IMR-90 (cell line): Measurements from ENCODE around the gene SASH1. TPM values are rescaled to one million over a fixed set of nuclear protein-coding genes. Genes with fewer than 3 reads are reported as not detected.
A peak's percentile ranks its signal among the peaks of the same experiment; 100 is the strongest.

Experiments used
- ATAC-seq: fragments of 200-7000 bp; cut with Tn5 transposase; 2 replicates; pipeline ENCODE4 v1.9.1; 2020; ENCODE audit warnings: low read depth, mild to moderate bottlenecking, moderate library complexity
- BruUV-seq: library from RNA; stranded (reverse); fragments of 400-500 nt; replicated peaks from 2 replicates; lab custom pipeline; 2021; lab: Mats Ljungman, UMichigan
- CTCF ChIA-PET: fragments of 300-600 bp; formaldehyde crosslinking; extraction: SDS; loops from one replicate; lab custom pipeline; 2021; ENCODE audit warnings: antibody characterized with exemption; lab: Yijun Ruan, JAX
- POLR2A ChIA-PET: fragments of 300-600 bp; sonication (Branson Sonifier 250); formaldehyde crosslinking; loops from one replicate; lab custom pipeline; 2022; ENCODE audit warnings: antibody characterized with exemption; ENCODE audit not compliant: unreplicated experiment; lab: Charles Lee
- DNase-seq: peaks from one replicate; pipeline ENCODE4 v3.0.0; 2013
- H2AFZ ChIP-seq: replicated peaks from 2 replicates; pipeline ENCODE3; 2013; ENCODE audit warnings: low read length, mild to moderate bottlenecking; ENCODE audit not compliant: poor library complexity
- H2AK5ac ChIP-seq: 2 replicates; pipeline ENCODE4 v1.6.1; 2013; ENCODE audit warnings: low read depth, low read length, inconsistent platforms
- H2AK9ac ChIP-seq: replicated peaks from 2 replicates; pipeline ENCODE3; 2013; ENCODE audit warnings: mild to moderate bottlenecking, low read depth, low read length, moderate library complexity; ENCODE audit not compliant: poor library complexity
- H2BK120ac ChIP-seq: 2 replicates; pipeline ENCODE4 v1.6.1; 2013; ENCODE audit warnings: low read depth, low read length, inconsistent platforms
- H2BK15ac ChIP-seq: 3 replicates; pipeline ENCODE4 v1.6.1; 2013; ENCODE audit warnings: low read depth, low read length, inconsistent platforms
- H2BK20ac ChIP-seq: 2 replicates; pipeline ENCODE4 v1.6.1; 2013; ENCODE audit warnings: low read depth, mild to moderate bottlenecking, inconsistent platforms, low read length, moderate library complexity
- H2BK5ac ChIP-seq: 2 replicates; pipeline ENCODE4 v1.6.1; 2013; ENCODE audit warnings: mild to moderate bottlenecking, low read depth, low read length, inconsistent platforms; ENCODE audit not compliant: poor library complexity, severe bottlenecking
- H3K14ac ChIP-seq: replicated peaks from 2 replicates; pipeline ENCODE4 v1.6.1; 2013; ENCODE audit warnings: low read depth, low read length, inconsistent platforms
- H3K18ac ChIP-seq: 2 replicates; pipeline ENCODE4 v1.6.1; 2013; ENCODE audit warnings: low read depth, low read length, control low read depth
- H3K23ac ChIP-seq: 2 replicates; pipeline ENCODE4 v1.6.1; 2013; ENCODE audit warnings: low read depth, low read length, inconsistent platforms
- H3K27ac ChIP-seq: 2 replicates; pipeline ENCODE4 v1.5.1; 2013; ENCODE audit warnings: mild to moderate bottlenecking, control low read depth, low read length; ENCODE audit not compliant: insufficient read depth
- H3K27me3 ChIP-seq: 2 replicates; pipeline ENCODE4 v1.6.1; 2013; ENCODE audit warnings: low read length; ENCODE audit not compliant: control insufficient read depth, insufficient read depth
- H3K36me3 ChIP-seq: 2 replicates; pipeline ENCODE4 v1.6.1; 2013; ENCODE audit warnings: low read length, mixed read lengths; ENCODE audit not compliant: control insufficient read depth, insufficient read depth
- H3K4ac ChIP-seq: 2 replicates; pipeline ENCODE4 v1.6.1; 2013; ENCODE audit warnings: low read depth, low read length, inconsistent platforms
- H3K4me1 ChIP-seq: 2 replicates; pipeline ENCODE4 v1.6.1; 2013; ENCODE audit warnings: low read length, mixed read lengths; ENCODE audit not compliant: control insufficient read depth, insufficient read depth
- H3K4me2 ChIP-seq: 2 replicates; pipeline ENCODE4 v1.6.1; 2013; ENCODE audit warnings: low read depth, mild to moderate bottlenecking, control low read depth, low read length, moderate library complexity
- H3K4me3 ChIP-seq: 2 replicates; pipeline ENCODE4 v1.5.1; 2013; ENCODE audit warnings: low read depth, mild to moderate bottlenecking, control low read depth, low read length, moderate library complexity; ENCODE audit not compliant: insufficient read depth
- H3K56ac ChIP-seq: 2 replicates; pipeline ENCODE4 v1.6.1; 2013; ENCODE audit warnings: low read length, inconsistent platforms; ENCODE audit not compliant: insufficient read depth; ENCODE audit errors: extremely low read depth
- H3K79me1 ChIP-seq, 2 experiments: 2 replicates each; pipeline ENCODE4 v1.6.1; 2013; ENCODE audit warnings: low read length in 2 of 2, inconsistent platforms in 1 of 2, low read depth in 1 of 2
- H3K9ac ChIP-seq: 2 replicates; pipeline ENCODE4 v1.6.1; 2013; ENCODE audit warnings: low read depth, low read length, control low read depth
- H3K9me1 ChIP-seq: 2 replicates; pipeline ENCODE4 v1.6.1; 2013; ENCODE audit warnings: low read length, inconsistent platforms; ENCODE audit not compliant: insufficient read depth
- H3K9me3 ChIP-seq: 2 replicates; pipeline ENCODE4 v1.6.1; 2013; ENCODE audit warnings: low read length; ENCODE audit not compliant: control insufficient read depth, insufficient read depth
- H4K20me1 ChIP-seq: 2 replicates; pipeline ENCODE4 v1.6.1; 2013; ENCODE audit warnings: low read length, inconsistent platforms; ENCODE audit not compliant: insufficient read depth
- H4K5ac ChIP-seq: 2 replicates; pipeline ENCODE4 v1.6.1; 2013; ENCODE audit warnings: mild to moderate bottlenecking, low read depth, low read length, control low read depth
- H4K8ac ChIP-seq, 2 experiments: 2 replicates each; pipeline ENCODE4 v1.6.1; 2013; ENCODE audit warnings: low read depth in 2 of 2, low read length in 2 of 2, control low read depth in 1 of 2, inconsistent platforms in 1 of 2
- H4K91ac ChIP-seq: 2 replicates; pipeline ENCODE4 v1.6.1; 2013; ENCODE audit warnings: low read depth, low read length, inconsistent platforms; ENCODE audit not compliant: insufficient read depth
- CEBPB ChIP-seq: IDR thresholded peaks from 2 replicates; pipeline ENCODE4 v1.6.1; 2012; ENCODE audit warnings: low read depth, low read length, improper control_type of control experiment
- MXI1 ChIP-seq: IDR thresholded peaks from 2 replicates; pipeline ENCODE4 v1.6.1; 2012; ENCODE audit warnings: low read depth, mild to moderate bottlenecking, low read length, moderate library complexity, borderline replicate concordance
- NFE2L2 ChIP-seq: fragments of 150-350 bp; IDR thresholded peaks from 2 replicates; pipeline ENCODE4 v1.6.1; 2016; ENCODE audit warnings: low read depth, mild to moderate bottlenecking, low read length
- POLR2A ChIP-seq: IDR thresholded peaks from 2 replicates; pipeline ENCODE4 v1.6.1; 2012; ENCODE audit warnings: mild to moderate bottlenecking, low read depth, low read length
- RCOR1 ChIP-seq: IDR thresholded peaks from 2 replicates; pipeline ENCODE4 v1.6.1; 2012; ENCODE audit warnings: mild to moderate bottlenecking, low read length, improper control_type of control experiment; ENCODE audit not compliant: insufficient replicate concordance
- WGBS, 2 experiments: methylation state at CpG; one replicate each; pipeline versions ENCODE4 v1.1.5 to v1.1.7; 2013; ENCODE audit warnings: missing lambda C conversion rate in 2 of 2; ENCODE audit not compliant: insufficient read length in 1 of 2; ENCODE audit errors: extremely low coverage in 2 of 2; 5-methylcytosine and 5-hydroxymethylcytosine counted together
- dilution Hi-C: fragments of 300-500 bp; cut with HindIII; formaldehyde crosslinking; loops from one replicate; pipeline ENCODE4 v1.14.3; 2018; ENCODE audit warnings: low sequenced_read_pairs; ENCODE audit not compliant: unreplicated experiment
- in situ Hi-C: fragments of 300-500 bp; cut with MboI; formaldehyde crosslinking; loops from 3 replicates; pipeline ENCODE4 v1.14.3; 2019; ENCODE audit warnings: low sequenced_read_pairs, inconsistent platforms, mixed read lengths
- intact Hi-C: fragments of 100-400 bp; cut with micrococcal nuclease; formaldehyde crosslinking; loops from 2 replicates; pipeline ENCODE4 v1.10.0; 2022
- polyA plus RNA-seq, 3 experiments: library from polyadenylated mRNA; depleted of rRNA; stranded (reverse); fragments of >200 nt; gene quantifications; 2 replicates each; pipeline ENCODE4 v1.2.3, GENCODE V29; 2012; ENCODE audit warnings: low replicate concordance in 1 of 3
- total RNA-seq: library from RNA; depleted of rRNA; stranded (reverse); fragments of >200 nt; gene quantifications from 2 replicates; pipeline ENCODE4 v1.2.3, GENCODE V29; 2012

The SASH1 gene
- total and polyA plus RNA-seq, 2 of the 4 experiments (the other 2 are of a cell fraction): 11.6 to 16.5 TPM

- dilution Hi-C loops: no loop called here
- no peak overlapping the region for H3K27ac ChIP-seq
- BruUV-seq: no TSS peak
- ATAC-seq (no peak), DNase-seq (no peak)
- H3K9me3 ChIP-seq: no peaks in the 10 kb centered on the region
- H3K56ac ChIP-seq: no peak overlapping the region
- no peaks in the 10 kb centered on the region for H3K27me3 ChIP-seq
- H2AK9ac ChIP-seq: peak overlapping the region; percentile 10
- peak overlapping the region; percentile 77; the same call in 1 of the 2 replicates for H2BK120ac ChIP-seq
- H4K5ac ChIP-seq: 0 out of 2 replicates have a peak overlapping the region, but pooled peaks have one; percentile 21
- intact Hi-C loops: no loop called here
- peak overlapping the region; percentile 39; the same call in 1 of the 2 replicates for H3K18ac ChIP-seq
- H3K4me2 ChIP-seq: no peak overlapping the region
- WGBS, 2 experiments: no CpG with 5 or more reads among the region's 7 CpGs
- peaks cover 3% of the 10 kb centered on the region; the same call in 1 of the 2 replicates for H3K36me3 ChIP-seq
- peaks cover 13% of the 10 kb centered on the region for H3K9me1 ChIP-seq
- peak overlapping the region; percentile 56; the same call in 1 of the 3 replicates for H2BK15ac ChIP-seq
- ChIA-PET CTCF (no interaction called here), POLR2A (no interaction called here)
- H4K91ac ChIP-seq: peak overlapping the region; percentile 36; the same call in 1 of the 2 replicates
- H4K8ac ChIP-seq: peak overlapping the region in 1 of 2 experiments; percentile 65; a peak in 1 of 4 replicates
- in situ Hi-C loops: no loop called here
- H3K4me1 ChIP-seq: peaks cover 15% of the 10 kb centered on the region
- H2AFZ ChIP-seq: no peak overlapping the region
- no peak overlapping the region for H3K4me3 ChIP-seq
- peak overlapping the region; percentile 60; the same call in 1 of the 2 replicates for H3K4ac ChIP-seq
- H2BK20ac ChIP-seq: peak overlapping the region; percentile 44; the same call in 1 of the 2 replicates
- 0 out of 2 replicates have a peak overlapping the region, but pooled peaks have one; percentile 16 for H3K23ac ChIP-seq
- H2AK5ac ChIP-seq: peak overlapping the region; percentile 59
- peaks cover 6 to 44% of the 10 kb centered on the region in 2 experiments for H3K79me1 ChIP-seq
- no peak for TF ChIP-seq MXI1
- no peak for TF ChIP-seq RCOR1
- no peak for TF ChIP-seq NFE2L2
- no peak for TF ChIP-seq POLR2A
- TF ChIP-seq CEBPB: no peak
- peak overlapping the region; percentile 29 for H2BK5ac ChIP-seq
- no peak overlapping the region for H3K9ac ChIP-seq
- no peaks in the 10 kb centered on the region; the same call in 1 of the 2 replicates for H4K20me1 ChIP-seq
- peak overlapping the region; percentile 61 for H3K14ac ChIP-seq
Measured at GRCh38 chr6:148443798-148444560, 101.3 kb downstream of the SASH1 start.
